ENCODE measurements around the gene SNX5.

- TF ChIP-seq, protein P1, sequence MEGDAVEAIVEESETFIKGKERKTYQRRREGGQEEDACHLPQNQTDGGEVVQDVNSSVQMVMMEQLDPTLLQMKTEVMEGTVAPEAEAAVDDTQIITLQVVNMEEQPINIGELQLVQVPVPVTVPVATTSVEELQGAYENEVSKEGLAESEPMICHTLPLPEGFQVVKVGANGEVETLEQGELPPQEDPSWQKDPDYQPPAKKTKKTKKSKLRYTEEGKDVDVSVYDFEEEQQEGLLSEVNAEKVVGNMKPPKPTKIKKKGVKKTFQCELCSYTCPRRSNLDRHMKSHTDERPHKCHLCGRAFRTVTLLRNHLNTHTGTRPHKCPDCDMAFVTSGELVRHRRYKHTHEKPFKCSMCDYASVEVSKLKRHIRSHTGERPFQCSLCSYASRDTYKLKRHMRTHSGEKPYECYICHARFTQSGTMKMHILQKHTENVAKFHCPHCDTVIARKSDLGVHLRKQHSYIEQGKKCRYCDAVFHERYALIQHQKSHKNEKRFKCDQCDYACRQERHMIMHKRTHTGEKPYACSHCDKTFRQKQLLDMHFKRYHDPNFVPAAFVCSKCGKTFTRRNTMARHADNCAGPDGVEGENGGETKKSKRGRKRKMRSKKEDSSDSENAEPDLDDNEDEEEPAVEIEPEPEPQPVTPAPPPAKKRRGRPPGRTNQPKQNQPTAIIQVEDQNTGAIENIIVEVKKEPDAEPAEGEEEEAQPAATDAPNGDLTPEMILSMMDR (IDR thresholded peaks at IDR 0.05) = peak in 1 of 3 experiments; percentile 4
- TF ChIP-seq POLR2A (IDR thresholded peaks at IDR 0.05; ENCODE audit: low read depth) (peak; percentile 25), EP300 (IDR thresholded peaks at IDR 0.05) (no peak)
Measured at GRCh38 chr20:17968366-17969277, at the start of gene SNX5, which contains the start of gene MGME1.
